ENCODE measurements around the gene TFDP1.

TFDP1 gene

DNA sequence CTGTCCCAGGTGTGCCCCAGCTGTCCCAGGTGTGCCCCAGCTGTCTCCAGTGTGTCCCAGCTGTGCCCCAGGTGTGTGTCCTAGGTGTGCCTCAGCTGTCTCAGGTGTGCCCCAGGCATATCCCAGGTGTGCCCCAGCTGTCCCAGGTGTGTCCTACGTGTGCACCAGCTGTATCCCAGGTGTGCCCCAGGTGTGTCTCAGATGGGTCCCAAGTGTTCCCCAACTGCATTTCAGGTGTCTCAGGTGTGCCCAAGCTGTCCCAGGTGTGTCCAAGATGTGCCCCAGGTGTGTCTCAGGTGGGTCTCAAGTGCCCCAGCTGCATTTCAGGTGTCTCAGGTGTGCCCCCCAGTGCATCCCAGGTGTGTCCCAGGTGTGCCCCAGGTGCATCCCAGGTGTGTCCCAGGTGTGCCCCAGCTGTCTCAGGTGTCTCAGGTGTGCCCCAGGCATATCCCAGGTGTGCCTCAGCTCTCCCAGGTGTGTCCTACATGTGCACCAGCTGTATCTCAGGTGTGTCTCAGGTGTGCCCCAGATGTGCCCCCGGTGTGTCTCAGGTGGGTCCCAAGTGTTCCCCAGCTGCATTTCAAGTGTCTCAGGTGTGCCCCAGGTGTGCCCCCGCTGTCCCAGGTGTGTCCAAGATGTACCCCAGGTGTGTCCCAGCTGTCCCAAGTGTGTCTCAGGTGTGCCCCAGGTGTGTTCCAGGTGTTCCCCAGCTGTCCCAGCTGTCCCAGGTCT lies 81.2 kb downstream of the TFDP1 start:
- DNase-seq (ENCODE audit: low read depth), result no peak
- TF ChIP-seq, protein P1, sequence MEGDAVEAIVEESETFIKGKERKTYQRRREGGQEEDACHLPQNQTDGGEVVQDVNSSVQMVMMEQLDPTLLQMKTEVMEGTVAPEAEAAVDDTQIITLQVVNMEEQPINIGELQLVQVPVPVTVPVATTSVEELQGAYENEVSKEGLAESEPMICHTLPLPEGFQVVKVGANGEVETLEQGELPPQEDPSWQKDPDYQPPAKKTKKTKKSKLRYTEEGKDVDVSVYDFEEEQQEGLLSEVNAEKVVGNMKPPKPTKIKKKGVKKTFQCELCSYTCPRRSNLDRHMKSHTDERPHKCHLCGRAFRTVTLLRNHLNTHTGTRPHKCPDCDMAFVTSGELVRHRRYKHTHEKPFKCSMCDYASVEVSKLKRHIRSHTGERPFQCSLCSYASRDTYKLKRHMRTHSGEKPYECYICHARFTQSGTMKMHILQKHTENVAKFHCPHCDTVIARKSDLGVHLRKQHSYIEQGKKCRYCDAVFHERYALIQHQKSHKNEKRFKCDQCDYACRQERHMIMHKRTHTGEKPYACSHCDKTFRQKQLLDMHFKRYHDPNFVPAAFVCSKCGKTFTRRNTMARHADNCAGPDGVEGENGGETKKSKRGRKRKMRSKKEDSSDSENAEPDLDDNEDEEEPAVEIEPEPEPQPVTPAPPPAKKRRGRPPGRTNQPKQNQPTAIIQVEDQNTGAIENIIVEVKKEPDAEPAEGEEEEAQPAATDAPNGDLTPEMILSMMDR (IDR thresholded peaks at IDR 0.05; ENCODE audit: low read depth, low read length, missing control alignments), result no peak

DNA sequence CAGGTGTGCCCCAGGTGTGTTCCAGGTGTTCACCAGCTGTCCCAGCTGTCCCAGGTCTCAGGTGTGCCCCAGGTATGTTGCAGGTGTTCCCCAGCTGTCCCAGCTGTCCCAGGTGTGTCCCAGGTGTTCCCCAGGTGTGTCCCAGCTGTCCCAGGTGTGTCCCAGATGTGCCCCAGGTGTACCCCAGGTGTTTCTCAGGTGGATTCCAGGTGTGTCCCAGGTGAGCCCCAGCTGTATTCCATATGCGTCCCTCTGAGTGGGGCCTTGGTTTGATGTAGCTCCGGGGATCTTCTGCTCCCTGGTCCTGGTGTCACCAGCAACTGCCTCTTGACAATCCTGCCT lies 81.7 kb downstream of the TFDP1 start:
- H3K4me3 ChIP-seq (ENCODE audit: low read depth, low read length), result no peak overlapping the region
- DNase-seq (ENCODE audit: low read depth), result no peak
- TF ChIP-seq, protein P1 (IDR thresholded peaks at IDR 0.05; ENCODE audit: low read depth, low read length, missing control alignments), result no peak

More for the DNA sequence above, 81.2 kb downstream of the TFDP1 start:
- no peak overlapping the region for H3K4me3 ChIP-seq (ENCODE audit: low read depth, low read length)

DNA sequence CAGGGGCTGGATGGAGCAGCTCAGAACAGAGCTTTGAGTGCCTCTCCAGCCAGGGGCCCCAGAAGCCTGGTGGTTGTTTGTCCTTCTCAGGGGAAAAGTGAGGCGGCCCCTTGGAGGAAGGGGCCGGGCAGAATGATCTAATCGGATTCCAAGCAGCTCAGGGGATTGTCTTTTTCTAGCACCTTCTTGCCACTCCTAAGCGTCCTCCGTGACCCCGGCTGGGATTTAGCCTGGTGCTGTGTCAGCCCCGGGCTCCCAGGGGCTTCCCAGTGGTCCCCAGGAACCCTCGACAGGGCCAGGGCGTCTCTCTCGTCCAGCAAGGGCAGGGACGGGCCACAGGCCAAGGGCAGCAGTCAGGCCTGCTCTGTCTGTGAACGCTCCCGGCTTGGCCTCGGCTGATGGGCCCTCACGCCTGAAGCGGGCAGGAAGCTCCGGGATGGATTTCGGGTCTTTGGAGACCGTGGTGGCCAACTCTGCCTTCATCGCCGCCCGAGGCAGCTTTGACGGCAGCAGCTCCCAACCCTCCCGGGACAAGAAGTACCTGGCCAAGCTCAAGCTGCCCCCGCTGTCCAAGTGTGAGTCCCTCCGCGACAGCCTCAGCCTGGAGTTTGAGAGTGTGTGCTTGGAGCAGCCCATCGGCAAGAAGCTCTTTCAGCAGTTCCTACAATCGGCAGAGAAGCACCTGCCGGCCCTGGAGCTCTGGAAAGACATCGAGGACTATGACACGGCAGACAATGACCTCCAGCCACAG lies 82.6 kb downstream of the TFDP1 start, which contains the start of gene GRK1:
Gene GRK1 (plus strand): TSS at position 269 of the 751 bp plus-strand sequence. CDS start 168 bp downstream, at position 437.
- DNase-seq (ENCODE audit: low read depth), result no peak
- H3K4me3 ChIP-seq (ENCODE audit: low read depth, low read length), result no peak within 1 kb of the TSS
- TF ChIP-seq, protein P1 (IDR thresholded peaks at IDR 0.05; ENCODE audit: low read depth, low read length, missing control alignments), result no peak

DNA sequence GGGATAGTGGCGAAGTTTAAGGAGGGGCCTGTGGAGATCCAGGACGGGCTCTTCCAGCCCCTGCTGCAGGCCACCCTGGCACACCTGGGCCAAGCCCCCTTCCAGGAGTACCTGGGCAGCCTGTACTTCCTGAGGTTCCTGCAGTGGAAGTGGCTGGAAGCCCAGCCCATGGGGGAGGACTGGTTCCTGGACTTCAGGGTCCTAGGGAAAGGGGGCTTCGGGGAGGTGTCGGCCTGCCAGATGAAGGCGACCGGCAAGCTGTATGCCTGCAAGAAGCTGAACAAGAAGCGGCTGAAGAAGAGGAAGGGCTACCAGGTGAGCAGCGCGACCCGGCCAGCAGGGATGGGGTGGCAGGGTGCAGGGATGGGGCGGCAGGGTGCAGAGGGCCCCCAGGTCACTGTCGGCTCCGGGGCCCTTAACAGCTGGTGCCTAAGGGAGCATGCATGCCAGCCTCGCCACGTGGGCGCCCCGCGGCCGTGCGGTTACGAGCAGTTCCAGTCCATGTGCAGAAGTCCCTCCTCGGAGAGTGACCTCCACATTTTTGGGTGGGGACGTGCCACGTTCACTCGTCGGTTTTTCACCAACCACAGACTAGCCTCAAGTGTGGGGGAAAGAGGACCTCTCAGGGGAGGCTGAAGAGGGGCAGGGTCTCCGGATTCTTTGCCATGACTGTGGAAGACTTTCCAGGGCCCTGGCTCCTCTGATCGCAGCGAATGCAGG lies 83.4 kb downstream of the TFDP1 start:
- H3K4me3 ChIP-seq (ENCODE audit: low read depth, low read length), result no peak overlapping the region
- TF ChIP-seq, protein P1 (IDR thresholded peaks at IDR 0.05; ENCODE audit: low read depth, low read length, missing control alignments), result no peak
- no peak for DNase-seq (ENCODE audit: low read depth)

DNA sequence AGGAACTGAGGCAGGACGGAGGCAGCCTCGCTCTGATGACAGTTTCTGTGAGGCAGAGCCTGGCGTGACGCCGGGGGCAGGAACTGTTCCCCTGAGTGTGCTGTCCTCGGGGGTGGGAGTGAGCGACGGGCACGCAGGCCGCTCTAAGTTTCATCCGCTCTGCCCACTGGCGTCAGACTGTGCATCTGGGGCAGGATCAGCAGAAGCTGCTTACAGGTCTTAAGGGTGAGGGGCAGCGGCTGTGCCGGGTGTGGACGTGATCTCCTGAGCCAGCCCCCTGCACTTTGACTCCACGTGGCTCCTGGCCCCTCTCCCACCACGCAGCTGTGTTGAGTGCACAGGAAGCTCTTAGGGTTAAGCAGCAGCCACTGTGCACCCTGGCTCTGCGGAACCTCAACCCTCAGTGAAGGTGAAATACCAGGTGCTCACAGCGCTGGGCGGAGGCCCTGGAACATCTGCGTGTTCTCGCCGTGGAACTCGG lies 84.0 kb downstream of the TFDP1 start:
- TF ChIP-seq, protein P1 (IDR thresholded peaks at IDR 0.05; ENCODE audit: low read depth, low read length, missing control alignments), result no peak
- no peak for DNase-seq (ENCODE audit: low read depth)
- H3K4me3 ChIP-seq (ENCODE audit: low read depth, low read length), result no peak overlapping the region

DNA sequence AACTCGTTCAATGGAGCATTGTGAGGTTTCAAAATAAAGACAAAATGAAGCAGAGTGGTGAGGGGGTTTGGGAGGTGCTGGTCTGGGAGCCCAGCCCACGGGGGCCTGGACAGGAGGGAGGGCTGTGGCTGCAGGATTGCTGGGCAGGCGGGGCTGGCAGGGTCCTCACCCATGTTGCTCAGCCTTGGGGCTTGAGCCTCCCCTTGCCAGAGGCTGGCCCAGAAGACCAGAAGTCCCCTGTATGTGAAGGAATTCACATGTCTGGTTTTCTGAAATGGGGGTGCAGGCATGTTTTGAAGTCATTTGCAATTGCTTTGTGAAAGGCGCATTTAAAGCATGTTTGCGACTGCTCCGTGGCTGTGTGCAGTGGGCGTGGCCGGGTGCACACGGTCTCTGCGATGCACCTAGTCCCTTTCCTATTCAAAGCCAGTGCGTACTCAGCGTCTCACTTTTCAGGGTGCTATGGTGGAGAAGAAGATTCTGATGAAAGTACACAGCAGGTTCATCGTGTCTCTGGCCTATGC lies 84.7 kb downstream of the TFDP1 start:
- DNase-seq (ENCODE audit: low read depth), result no peak

More for the DNA sequence above, 84.7 kb downstream of the TFDP1 start:
- H3K4me3 ChIP-seq (ENCODE audit: low read depth, low read length), result no peak overlapping the region
- TF ChIP-seq, protein P1 (IDR thresholded peaks at IDR 0.05; ENCODE audit: low read depth, low read length, missing control alignments), result no peak

Measured in GM12864 (cell line).